ENCODE results near the gene B4GALNT4. TPM values are rescaled to one million over a fixed set of nuclear protein-coding genes. Genes with fewer than 3 reads are reported as not detected.

B4GALNT4 gene
- total and polyA plus RNA-seq, 2 of the 13 experiments (the other 11 are each of a cell fraction or from before 2014, with no cell fraction given), result 30.5 to 50.1 TPM

DNA sequence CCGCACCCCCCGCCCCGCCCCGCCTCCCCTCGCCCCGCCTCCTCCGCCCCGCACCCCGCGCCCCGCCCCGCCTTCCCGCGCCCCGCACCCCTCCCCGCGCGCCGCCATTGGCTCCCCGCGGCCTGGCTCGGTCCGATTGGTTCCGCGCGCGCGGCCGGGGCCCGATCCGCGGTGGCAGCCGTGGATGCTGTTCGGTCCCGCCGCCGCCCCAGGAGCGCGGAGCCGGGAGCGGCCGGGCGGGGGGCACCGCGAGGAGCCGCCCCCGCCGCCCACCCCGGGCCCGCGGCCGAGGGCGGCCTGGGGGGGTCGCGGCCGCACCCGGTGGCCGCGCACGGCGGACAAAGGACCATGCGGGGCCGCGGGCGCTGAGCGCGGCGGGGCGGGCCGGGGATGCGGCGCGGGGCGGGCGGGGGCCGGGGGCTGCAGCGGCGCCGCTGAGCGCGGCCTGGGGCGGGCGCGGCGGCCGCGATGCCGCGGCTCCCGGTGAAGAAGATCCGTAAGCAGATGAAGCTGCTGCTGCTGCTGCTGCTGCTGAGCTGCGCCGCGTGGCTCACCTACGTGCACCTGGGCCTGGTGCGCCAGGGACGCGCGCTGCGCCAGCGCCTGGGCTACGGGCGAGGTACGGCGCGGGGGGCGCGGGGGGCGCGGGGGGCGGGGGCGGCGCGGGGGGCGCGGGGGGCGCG lies at the start of gene B4GALNT4 (continued):
- TF ChIP-seq NFYB (CRISPR knock-in tag; IDR thresholded peaks at IDR 0.05), result peak; percentile 37; the same call in 1 of the 2 replicates
- no peak for TF ChIP-seq ZNF605 (CRISPR knock-in tag; IDR thresholded peaks at IDR 0.05)
- TF ChIP-seq ZNF598 (CRISPR knock-in tag; IDR thresholded peaks at IDR 0.05; ENCODE audit: borderline replicate concordance), result no peak
- no peak for TF ChIP-seq NFE2 (CRISPR knock-in tag; IDR thresholded peaks at IDR 0.05)
- no peak for TF ChIP-seq ZNF256 (CRISPR knock-in tag; conservative IDR thresholded peaks at IDR 0.05)
- no peak for TF ChIP-seq GZF1 (CRISPR knock-in tag; IDR thresholded peaks at IDR 0.05)
- no peak for TF ChIP-seq ZNF670 (CRISPR knock-in tag; IDR thresholded peaks at IDR 0.05; ENCODE audit: borderline replicate concordance)
- TF ChIP-seq, protein P1, sequence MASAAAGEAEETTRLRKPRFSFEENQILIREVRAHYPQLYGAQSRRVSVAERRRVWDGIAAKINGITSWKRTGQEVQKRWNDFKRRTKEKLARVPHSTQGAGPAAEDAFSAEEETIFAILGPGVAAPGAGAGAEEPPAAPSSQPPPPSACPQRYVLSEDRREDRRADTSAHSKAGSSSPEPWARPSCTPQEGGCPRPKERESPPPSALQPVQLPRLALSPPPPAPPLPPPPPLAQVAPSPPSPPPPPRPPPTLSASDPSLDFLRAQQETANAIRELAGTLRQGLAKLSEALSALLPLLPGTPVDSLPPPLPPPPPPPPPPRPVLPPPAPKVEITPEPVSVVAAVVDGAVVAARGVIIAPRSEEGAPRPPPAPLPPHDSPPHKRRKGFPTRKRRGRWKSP (CRISPR knock-in tag; IDR thresholded peaks at IDR 0.05), result no peak
- no peak for TF ChIP-seq GABPB1 (CRISPR knock-in tag; IDR thresholded peaks at IDR 0.05)
- peak; percentile 78 for TF ChIP-seq HNRNPLL (IDR thresholded peaks at IDR 0.05; ENCODE audit: low read depth, low read length, poor library complexity, severe bottlenecking)
- TF ChIP-seq, protein P2, sequence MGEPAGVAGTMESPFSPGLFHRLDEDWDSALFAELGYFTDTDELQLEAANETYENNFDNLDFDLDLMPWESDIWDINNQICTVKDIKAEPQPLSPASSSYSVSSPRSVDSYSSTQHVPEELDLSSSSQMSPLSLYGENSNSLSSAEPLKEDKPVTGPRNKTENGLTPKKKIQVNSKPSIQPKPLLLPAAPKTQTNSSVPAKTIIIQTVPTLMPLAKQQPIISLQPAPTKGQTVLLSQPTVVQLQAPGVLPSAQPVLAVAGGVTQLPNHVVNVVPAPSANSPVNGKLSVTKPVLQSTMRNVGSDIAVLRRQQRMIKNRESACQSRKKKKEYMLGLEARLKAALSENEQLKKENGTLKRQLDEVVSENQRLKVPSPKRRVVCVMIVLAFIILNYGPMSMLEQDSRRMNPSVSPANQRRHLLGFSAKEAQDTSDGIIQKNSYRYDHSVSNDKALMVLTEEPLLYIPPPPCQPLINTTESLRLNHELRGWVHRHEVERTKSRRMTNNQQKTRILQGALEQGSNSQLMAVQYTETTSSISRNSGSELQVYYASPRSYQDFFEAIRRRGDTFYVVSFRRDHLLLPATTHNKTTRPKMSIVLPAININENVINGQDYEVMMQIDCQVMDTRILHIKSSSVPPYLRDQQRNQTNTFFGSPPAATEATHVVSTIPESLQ (CRISPR knock-in tag; conservative IDR thresholded peaks at IDR 0.05), result no peak
- TF ChIP-seq, protein P3, sequence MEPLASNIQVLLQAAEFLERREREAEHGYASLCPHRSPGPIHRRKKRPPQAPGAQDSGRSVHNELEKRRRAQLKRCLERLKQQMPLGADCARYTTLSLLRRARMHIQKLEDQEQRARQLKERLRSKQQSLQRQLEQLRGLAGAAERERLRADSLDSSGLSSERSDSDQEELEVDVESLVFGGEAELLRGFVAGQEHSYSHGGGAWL (CRISPR knock-in tag; IDR thresholded peaks at IDR 0.05), result no peak
- TF ChIP-seq NCOR1 (IDR thresholded peaks at IDR 0.05; ENCODE audit: borderline replicate concordance, low read length), result no peak
- no peak for TF ChIP-seq KDM1A (CRISPR knock-in tag; IDR thresholded peaks at IDR 0.05)
- no peak for TF ChIP-seq ZNF530 (CRISPR knock-in tag; IDR thresholded peaks at IDR 0.05; ENCODE audit: low read depth)
- no peak for TF ChIP-seq ASH2L (IDR thresholded peaks at IDR 0.05; ENCODE audit: insufficient read length, low read depth, low read length)
- TF ChIP-seq ZFP36 (IDR thresholded peaks at IDR 0.05; ENCODE audit: borderline replicate concordance, low read depth, low read length, partially characterized antibody), result no peak
- no peak for TF ChIP-seq SAFB2 (CRISPR knock-in tag; IDR thresholded peaks at IDR 0.05; ENCODE audit: borderline replicate concordance, low read depth)
- TF ChIP-seq ZNF737 (CRISPR knock-in tag; IDR thresholded peaks at IDR 0.05; ENCODE audit: borderline replicate concordance), result no peak
- TF ChIP-seq, protein P4, sequence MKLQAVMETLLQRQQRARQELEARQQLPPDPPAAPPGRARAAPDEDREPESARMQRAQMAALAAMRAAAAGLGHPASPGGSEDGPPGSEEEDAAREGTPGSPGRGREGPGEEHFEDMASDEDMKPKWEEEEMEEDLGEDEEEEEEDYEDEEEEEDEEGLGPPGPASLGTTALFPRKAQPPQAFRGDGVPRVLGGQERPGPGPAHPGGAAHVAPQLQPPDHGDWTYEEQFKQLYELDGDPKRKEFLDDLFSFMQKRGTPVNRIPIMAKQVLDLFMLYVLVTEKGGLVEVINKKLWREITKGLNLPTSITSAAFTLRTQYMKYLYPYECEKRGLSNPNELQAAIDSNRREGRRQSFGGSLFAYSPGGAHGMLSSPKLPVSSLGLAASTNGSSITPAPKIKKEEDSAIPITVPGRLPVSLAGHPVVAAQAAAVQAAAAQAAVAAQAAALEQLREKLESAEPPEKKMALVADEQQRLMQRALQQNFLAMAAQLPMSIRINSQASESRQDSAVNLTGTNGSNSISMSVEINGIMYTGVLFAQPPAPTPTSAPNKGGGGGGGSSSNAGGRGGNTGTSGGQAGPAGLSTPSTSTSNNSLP (IDR thresholded peaks at IDR 0.05; ENCODE audit: low read depth, low read length), result no peak
- TF ChIP-seq ZNF329 (CRISPR knock-in tag; IDR thresholded peaks at IDR 0.05; ENCODE audit: low read depth), result no peak
- no peak for TF ChIP-seq MAFF (IDR thresholded peaks at IDR 0.05; ENCODE audit: low read depth, low read length)
- TF ChIP-seq ZNF703 (CRISPR knock-in tag; IDR thresholded peaks at IDR 0.05; ENCODE audit: borderline replicate concordance), result no peak
- TF ChIP-seq NFYC (CRISPR knock-in tag; IDR thresholded peaks at IDR 0.05), result peak; percentile 32; the same call in 1 of the 2 replicates
- no peak for TF ChIP-seq NFE2L2 (IDR thresholded peaks at IDR 0.05; ENCODE audit: low read length)
- TF ChIP-seq MYC (CRISPR knock-in tag; IDR thresholded peaks at IDR 0.05; ENCODE audit: borderline replicate concordance), result no peak
